Activated T-helper 2 cell treated with anti-CD3 and anti-CD28 coated beads, Interferon-gamma antibody, Interleukin-2, Interleukin-4, amounts not matched to agents 10 μg/mL and 5 μg/mL and 100 μg/mL, durations not matched to agents 14 hours and 24 hours and 36 hours (primary cell): ENCODE results near the gene AUTS2. TPM values are rescaled to one million over a fixed set of nuclear protein-coding genes. Genes with fewer than 3 reads are reported as not detected.

Source experiments
- DNase-seq: peaks from one replicate; pipeline ENCODE4 v3.0.0; 2021; ENCODE audit warnings: low spot score
- H3K27ac Mint-ChIP-seq: one replicate; pipeline ENCODE4 v1.8.0; 2021; ENCODE audit warnings: mixed read lengths
- H3K27me3 Mint-ChIP-seq: one replicate; pipeline ENCODE4 v1.8.0; 2021; ENCODE audit warnings: low read depth, mixed read lengths
- H3K36me3 Mint-ChIP-seq: one replicate; pipeline ENCODE4 v1.8.0; 2021; ENCODE audit warnings: low read depth, mixed read lengths
- H3K4me1 Mint-ChIP-seq: one replicate; pipeline ENCODE4 v1.8.0; 2021; ENCODE audit warnings: low read depth, mixed read lengths
- H3K4me3 Mint-ChIP-seq: one replicate; pipeline ENCODE4 v1.8.0; 2021; ENCODE audit warnings: low read depth, mild to moderate bottlenecking, moderate library complexity, mixed read lengths
- H3K9me3 Mint-ChIP-seq: one replicate; pipeline ENCODE4 v1.8.0; 2021; ENCODE audit warnings: mixed read lengths
- intact Hi-C: fragments of 100-400 bp; cut with micrococcal nuclease; formaldehyde crosslinking; loops from one replicate; pipeline ENCODE4 v1.15.1; 2023
- total RNA-seq: library from RNA; stranded (reverse); gene quantifications from 2 replicates; pipeline ENCODE4 v1.2.3, GENCODE V29; 2022

The AUTS2 gene
- total RNA-seq, 1 donor from 2014 or later: 1.1 TPM

DNA sequence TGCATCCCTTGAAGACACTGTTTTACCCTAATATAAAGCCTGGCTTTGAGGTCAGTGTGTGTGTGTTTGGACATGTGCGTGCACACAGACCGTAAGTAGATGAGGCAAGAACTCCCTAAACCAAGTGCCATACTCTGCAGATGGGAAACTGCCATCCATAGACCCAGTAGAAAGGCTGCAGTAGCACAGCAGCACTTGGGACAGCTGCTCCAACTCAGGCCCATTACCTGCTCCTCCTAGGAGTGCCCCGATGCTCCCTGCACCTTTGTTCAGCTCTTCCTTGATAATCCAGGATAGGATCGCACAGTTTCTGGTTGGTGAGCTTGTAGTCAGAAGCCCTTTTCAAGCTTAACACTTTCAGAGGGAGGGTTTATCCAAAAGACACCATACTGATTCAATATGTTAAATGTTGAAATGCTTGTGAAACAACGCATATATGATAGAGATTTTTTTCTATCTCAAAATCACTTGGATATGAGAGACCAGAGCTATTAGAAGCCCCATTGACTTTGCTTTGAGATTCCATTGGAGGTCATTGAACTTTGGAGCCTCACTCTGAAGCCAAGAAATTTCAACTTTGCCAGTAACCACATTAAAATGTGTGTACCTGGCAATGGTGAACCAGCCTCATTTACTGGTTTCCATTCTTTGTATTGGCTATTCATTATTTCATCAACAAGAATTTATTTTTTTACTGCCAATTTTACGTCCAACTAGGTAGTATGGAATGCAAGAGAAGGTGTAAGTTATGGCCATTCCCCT is 776.7 kb downstream of the AUTS2 start:
- intact Hi-C loops: no loop called here
- Mint-ChIP-seq H3K36me3 (no peaks in the 10 kb centered on the region), H3K4me1 (no peaks in the 10 kb centered on the region), H3K27me3 (no peaks in the 10 kb centered on the region), H3K27ac (no peak overlapping the region), H3K9me3 (no peaks in the 10 kb centered on the region), H3K4me3 (no peak overlapping the region)
- DNase-seq: no peak

GRCh38 chr7:70376561-70377031 is 778.3 kb downstream of the AUTS2 start:
- no peaks in the 10 kb centered on the region for H3K4me1 Mint-ChIP-seq
- H3K9me3 Mint-ChIP-seq: no peaks in the 10 kb centered on the region
- no peaks in the 10 kb centered on the region for H3K36me3 Mint-ChIP-seq
- no peaks in the 10 kb centered on the region for H3K27me3 Mint-ChIP-seq
- H3K27ac Mint-ChIP-seq: no peak overlapping the region
- intact Hi-C loops: no loop called here
- no peak overlapping the region for H3K4me3 Mint-ChIP-seq
- no peak for DNase-seq

- no peak overlapping the region for H3K27ac Mint-ChIP-seq
- no peaks in the 10 kb centered on the region for H3K27me3 Mint-ChIP-seq
- no peak for DNase-seq
- no peaks in the 10 kb centered on the region for H3K36me3 Mint-ChIP-seq
- H3K9me3 Mint-ChIP-seq: peaks cover 4% of the 10 kb centered on the region
- H3K4me3 Mint-ChIP-seq: no peak overlapping the region
- intact Hi-C loops: no loop called here
- no peaks in the 10 kb centered on the region for H3K4me1 Mint-ChIP-seq
Observed at GRCh38 chr7:70377957-70378356, 779.7 kb downstream of the AUTS2 start.

DNA sequence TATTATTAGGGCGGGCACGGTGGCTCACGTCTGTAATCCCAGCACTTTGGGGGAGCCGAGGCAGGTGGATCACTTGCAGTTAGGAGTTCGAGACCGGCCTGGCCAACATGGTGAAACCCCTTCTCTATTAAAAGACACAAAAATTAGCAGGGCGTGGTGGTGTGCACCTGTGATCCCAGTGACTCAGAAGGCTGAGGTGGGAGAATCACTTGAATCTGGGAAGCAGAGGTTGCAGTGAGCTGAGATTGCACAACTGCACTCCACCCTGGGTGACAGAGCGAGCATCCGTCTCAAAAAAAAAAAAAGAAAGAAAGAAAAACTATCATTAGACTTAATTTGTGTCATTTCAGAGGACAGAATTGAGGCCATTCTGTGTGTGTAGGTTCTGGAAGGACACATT is 780.9 kb downstream of the AUTS2 start:
- intact Hi-C loops: no loop called here
- DNase-seq: no peak
- H3K9me3 Mint-ChIP-seq: peaks cover 4% of the 10 kb centered on the region
- no peaks in the 10 kb centered on the region for H3K4me1 Mint-ChIP-seq
- H3K36me3 Mint-ChIP-seq: no peaks in the 10 kb centered on the region
- H3K27ac Mint-ChIP-seq: no peak overlapping the region
- no peak overlapping the region for H3K4me3 Mint-ChIP-seq
- no peaks in the 10 kb centered on the region for H3K27me3 Mint-ChIP-seq

GRCh38 chr7:70380421-70381015 is 782.2 kb downstream of the AUTS2 start:
- H3K4me1 Mint-ChIP-seq: no peaks in the 10 kb centered on the region
- H3K27me3 Mint-ChIP-seq: no peaks in the 10 kb centered on the region
- no peak for DNase-seq
- H3K9me3 Mint-ChIP-seq: peaks cover 4% of the 10 kb centered on the region
- no peak overlapping the region for H3K27ac Mint-ChIP-seq
- no peaks in the 10 kb centered on the region for H3K36me3 Mint-ChIP-seq
- no peak overlapping the region for H3K4me3 Mint-ChIP-seq
- intact Hi-C loops: no loop called here

DNA sequence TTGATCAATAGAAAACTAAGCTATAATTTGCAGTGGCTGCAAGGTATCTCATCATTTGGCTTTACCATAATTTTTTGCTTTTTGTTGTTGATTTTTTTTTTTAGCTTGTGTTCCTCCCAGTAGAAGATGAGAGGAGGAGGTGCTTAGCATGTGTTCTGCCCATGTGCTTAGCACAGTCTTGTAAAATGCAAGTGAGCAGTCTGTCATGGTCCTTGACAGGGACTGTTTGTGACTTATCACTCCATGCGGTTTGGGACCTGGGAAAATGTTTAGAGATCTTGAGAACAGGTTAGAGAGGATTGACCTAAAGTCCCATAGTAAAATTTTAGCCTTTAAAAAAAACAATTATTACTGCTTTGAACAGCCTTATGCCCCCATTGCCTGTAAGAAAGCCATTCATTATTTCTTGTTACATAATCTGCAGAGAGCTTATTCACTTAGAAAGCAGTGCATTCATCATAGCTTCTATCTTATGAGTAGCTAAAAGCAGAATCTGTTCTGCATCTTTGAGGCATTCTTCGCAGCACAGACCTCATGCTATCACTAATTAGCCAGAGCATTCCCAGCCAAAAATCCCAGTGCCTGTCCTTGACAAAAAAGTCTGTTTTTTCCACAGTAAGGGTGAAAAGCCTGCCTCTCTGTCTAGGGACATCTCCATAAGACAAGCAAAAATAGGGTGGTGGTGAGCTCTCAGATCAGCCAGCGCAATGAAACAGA is 784.9 kb downstream of the AUTS2 start:
- Mint-ChIP-seq H3K4me3 (no peak overlapping the region), H3K4me1 (no peaks in the 10 kb centered on the region)

GRCh38 chr7:70384024-70384423 is 785.7 kb downstream of the AUTS2 start:
- H3K27me3 Mint-ChIP-seq: no peaks in the 10 kb centered on the region
- H3K4me1 Mint-ChIP-seq: no peaks in the 10 kb centered on the region
- no peak overlapping the region for H3K4me3 Mint-ChIP-seq
- H3K36me3 Mint-ChIP-seq: no peaks in the 10 kb centered on the region
- H3K9me3 Mint-ChIP-seq: peaks cover 4% of the 10 kb centered on the region
- no peak overlapping the region for H3K27ac Mint-ChIP-seq
- intact Hi-C loops: no loop called here
- DNase-seq: no peak

More for the DNA sequence above, 784.9 kb downstream of the AUTS2 start:
- no peak for DNase-seq
- Mint-ChIP-seq H3K36me3 (no peaks in the 10 kb centered on the region), H3K27ac (no peak overlapping the region), H3K9me3 (peaks cover 4% of the 10 kb centered on the region), H3K27me3 (no peaks in the 10 kb centered on the region)
- intact Hi-C loops: no loop called here

- intact Hi-C loops: no loop called here
- no peak overlapping the region for H3K4me3 Mint-ChIP-seq
- DNase-seq: no peak
- H3K27me3 Mint-ChIP-seq: no peaks in the 10 kb centered on the region
- no peaks in the 10 kb centered on the region for H3K4me1 Mint-ChIP-seq
- no peaks in the 10 kb centered on the region for H3K36me3 Mint-ChIP-seq
- peaks cover 4% of the 10 kb centered on the region for H3K9me3 Mint-ChIP-seq
- no peak overlapping the region for H3K27ac Mint-ChIP-seq
Observed at GRCh38 chr7:70384891-70385290, 786.6 kb downstream of the AUTS2 start.

GRCh38 chr7:70387217-70387616 is 788.9 kb downstream of the AUTS2 start:
- DNase-seq: no peak
- intact Hi-C loops: no loop called here
- Mint-ChIP-seq H3K27me3 (no peaks in the 10 kb centered on the region), H3K36me3 (no peaks in the 10 kb centered on the region), H3K9me3 (no peaks in the 10 kb centered on the region), H3K27ac (no peak overlapping the region), H3K4me3 (no peak overlapping the region), H3K4me1 (no peaks in the 10 kb centered on the region)

DNA sequence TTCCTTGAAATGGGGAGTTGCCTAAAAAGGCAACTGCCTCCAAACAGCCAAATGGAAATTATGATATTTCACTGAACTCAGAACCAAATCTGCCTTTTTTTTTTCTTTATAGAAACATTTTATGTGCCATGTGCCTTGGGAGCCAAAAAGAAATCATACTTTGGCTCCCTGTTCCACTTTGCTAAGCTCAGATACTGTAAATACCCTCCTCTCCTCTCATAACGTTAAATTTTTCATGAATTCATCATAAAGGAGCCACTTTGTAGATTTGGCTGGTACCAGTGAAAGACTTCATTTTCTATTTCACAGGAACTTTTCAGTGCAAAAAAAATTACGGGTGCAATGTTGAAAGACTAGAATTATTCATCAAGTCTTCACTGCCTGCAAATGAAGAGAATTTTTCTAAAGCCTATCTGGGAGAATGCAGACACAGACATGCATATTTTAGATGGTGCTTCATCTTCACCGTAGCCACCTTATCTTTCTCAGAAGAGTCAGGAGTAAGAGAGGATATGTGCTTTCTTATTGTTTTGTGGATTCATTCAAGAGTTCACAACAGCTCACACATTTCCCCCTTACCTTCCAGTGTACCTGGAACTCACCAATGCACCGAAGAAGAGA is 791.4 kb downstream of the AUTS2 start:
- no peak overlapping the region for H3K4me3 Mint-ChIP-seq
- intact Hi-C loops: no loop called here
- no peaks in the 10 kb centered on the region for H3K9me3 Mint-ChIP-seq
- no peak overlapping the region for H3K27ac Mint-ChIP-seq
- no peaks in the 10 kb centered on the region for H3K36me3 Mint-ChIP-seq
- no peaks in the 10 kb centered on the region for H3K27me3 Mint-ChIP-seq
- DNase-seq: no peak
- no peaks in the 10 kb centered on the region for H3K4me1 Mint-ChIP-seq

DNA sequence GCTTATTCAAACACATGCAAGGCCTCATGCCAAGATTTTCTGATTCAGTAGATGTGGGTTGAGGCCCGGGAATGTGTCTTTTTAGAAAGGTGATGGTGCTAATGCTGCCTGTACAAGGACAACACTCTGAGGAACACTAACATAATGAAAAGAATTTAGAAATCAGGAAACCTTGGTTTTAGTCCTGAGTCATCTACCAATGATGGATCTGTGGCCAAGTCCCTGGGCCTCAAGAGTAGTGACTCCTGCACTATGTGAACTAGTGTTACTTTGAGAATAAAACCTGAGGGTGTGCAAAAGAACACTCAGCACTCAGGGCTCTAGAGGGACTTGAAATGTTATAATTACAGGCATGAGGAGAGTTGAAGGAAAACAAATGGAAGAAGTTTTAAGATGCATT is 792.0 kb downstream of the AUTS2 start:
- H3K27me3 Mint-ChIP-seq: no peaks in the 10 kb centered on the region
- H3K36me3 Mint-ChIP-seq: no peaks in the 10 kb centered on the region
- H3K9me3 Mint-ChIP-seq: no peaks in the 10 kb centered on the region
- H3K4me3 Mint-ChIP-seq: no peak overlapping the region
- no peaks in the 10 kb centered on the region for H3K4me1 Mint-ChIP-seq
- intact Hi-C loops: no loop called here
- H3K27ac Mint-ChIP-seq: no peak overlapping the region
- no peak for DNase-seq

DNA sequence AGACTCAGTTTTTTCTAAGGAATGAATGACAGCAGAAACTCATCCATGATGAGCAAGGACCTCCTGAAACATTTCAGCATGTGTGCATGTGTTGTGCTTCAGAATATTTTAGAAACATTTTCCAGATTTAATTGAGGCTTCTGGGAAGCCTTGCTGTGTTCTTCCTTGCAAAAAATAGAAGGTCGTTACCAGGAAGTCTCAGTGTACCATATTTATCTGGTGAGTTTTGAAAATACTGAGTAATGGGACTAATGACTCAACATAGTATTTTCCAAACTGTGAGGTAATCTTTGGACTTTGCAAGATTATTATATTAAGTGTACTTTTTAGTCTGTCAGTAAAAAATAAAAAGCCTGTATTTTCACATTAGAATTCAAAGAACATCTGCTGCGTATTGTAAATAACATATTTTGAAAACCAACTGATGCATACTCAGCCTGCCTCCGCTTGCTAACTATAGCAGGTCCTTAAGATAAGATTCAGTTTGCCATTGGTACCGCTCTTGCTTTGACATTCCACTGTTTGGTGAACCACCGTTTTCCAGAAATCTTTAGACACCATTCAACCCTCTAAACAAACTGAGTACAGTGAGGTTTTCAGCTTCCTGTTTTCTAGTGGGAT is 794.1 kb downstream of the AUTS2 start:
- H3K4me1 Mint-ChIP-seq: no peaks in the 10 kb centered on the region
- no peaks in the 10 kb centered on the region for H3K9me3 Mint-ChIP-seq
- intact Hi-C loops: no loop called here
- H3K27ac Mint-ChIP-seq: no peak overlapping the region
- DNase-seq: no peak
- no peaks in the 10 kb centered on the region for H3K36me3 Mint-ChIP-seq
- no peak overlapping the region for H3K4me3 Mint-ChIP-seq
- H3K27me3 Mint-ChIP-seq: no peaks in the 10 kb centered on the region
